AG04449 (cell line): ENCODE results near the gene TMEM109.

Experiments used
- CTCF ChIA-PET: fragments of 350-600 bp; formaldehyde crosslinking; extraction: SDS; loops from one replicate; lab custom pipeline; 2021; ENCODE audit warnings: antibody characterized with exemption; lab: Yijun Ruan, JAX
- POLR2A ChIA-PET: fragments of 400-600, 350-600 bp; formaldehyde crosslinking; extraction: SDS; loops from one replicate; lab custom pipeline; 2020; ENCODE audit warnings: antibody characterized with exemption, inconsistent platforms; lab: Yijun Ruan, JAX
- DNase-seq: peaks from one replicate; pipeline ENCODE4 v3.0.0-alpha.2; 2010; ENCODE audit warnings: low read depth, low spot score
- H3K4me3 ChIP-seq: 2 replicates; pipeline ENCODE4 v1.5.1; 2011; ENCODE audit warnings: low read depth, mild to moderate bottlenecking, control low read depth, low read length
- CTCF ChIP-seq: IDR thresholded peaks from one replicate; pipeline ENCODE4 v1.5.1; 2011; ENCODE audit warnings: mild to moderate bottlenecking, moderate library complexity, low read length, control low read depth, inconsistent platforms; ENCODE audit not compliant: insufficient read depth; ENCODE audit errors: missing control alignments

The TMEM109 gene

GRCh38 chr11:60912223-60912850 is 1.6 kb upstream of the TMEM109 start:
- ChIA-PET CTCF (interaction anchor here (0.6 to 5.0 kb wide), 6 partner anchors 10 to 261 kb away, joined by 3 to 40 read pairs (median 9); no protein-coding TSS in a partner anchor), POLR2A (no interaction called here)
- DNase-seq: no peak
- no peak for TF ChIP-seq CTCF
- no peak overlapping the region for H3K4me3 ChIP-seq

GRCh38 chr11:60912851-60913528 is 968 bp upstream of the TMEM109 start:
- no peak overlapping the region; the same call in 1 of the 2 replicates for H3K4me3 ChIP-seq
- no peak for TF ChIP-seq CTCF

GRCh38 chr11:60914633-60915247 is 782 bp downstream of the TMEM109 start:
- H3K4me3 ChIP-seq: peak overlapping the region; percentile 86
- no peak for DNase-seq
- TF ChIP-seq CTCF: no peak
- ChIA-PET POLR2A (interaction anchor here (0.7 to 1.0 kb wide), 3 partner anchors 9 to 74 kb away, joined by 3 to 5 read pairs (median 3); partner anchors contain the start of gene TMEM132A), CTCF (interaction anchor here (0.9 to 5.0 kb wide), 13 partner anchors 9 to 340 kb away, joined by 3 to 40 read pairs (median 5); partner anchors contain the start of genes PRPF19 and TMEM132A)

More at GRCh38 chr11:60912851-60913528, 968 bp upstream of the TMEM109 start:
- ChIA-PET CTCF (interaction anchor here (0.8 to 5.0 kb wide), 10 partner anchors 9 to 275 kb away, joined by 3 to 40 read pairs (median 4); no protein-coding TSS in a partner anchor), POLR2A (no interaction called here)
- DNase-seq: no peak

- peak overlapping the region; percentile 86 for H3K4me3 ChIP-seq
- no peak for DNase-seq
- POLR2A ChIA-PET: interaction anchor here (0.7 to 1.0 kb wide), 2 partner anchors 8 to 10 kb away, joined by 3 to 5 read pairs; partner anchors contain the start of gene TMEM132A
- TF ChIP-seq CTCF: peak; percentile 51
- CTCF ChIA-PET: interaction anchor here (0.9 to 5.0 kb wide), 15 partner anchors 8 to 339 kb away, joined by 3 to 40 read pairs (median 5); partner anchors contain the start of genes PRPF19 and TMEM132A
Observed at GRCh38 chr11:60915248-60915914, 1.4 kb downstream of the TMEM109 start.

GRCh38 chr11:60916669-60917206 is 2.8 kb downstream of the TMEM109 start:
- POLR2A ChIA-PET: no interaction called here
- no peak for TF ChIP-seq CTCF
- no peak overlapping the region for H3K4me3 ChIP-seq
- no peak for DNase-seq
- CTCF ChIA-PET: interaction anchor here (1.1 to 3.1 kb wide), 5 partner anchors 11 to 270 kb away, joined by 3 to 19 read pairs (median 13); partner anchors contain the start of gene PRPF19
